HL-60 (cell line): Measurements from ENCODE around the gene MNAT1.

Experiments used
- DNase-seq, 2 experiments: peaks; one replicate each; pipeline ENCODE4 v3.0.0-alpha.2; 2010 to 2020; ENCODE audit warnings: low read depth in 1 of 2, low spot score in 1 of 2
- H3K27ac ChIP-seq: fragments of 250-450 bp; sonication (Bioruptor Pico); replicated peaks from 2 replicates; pipeline ENCODE4 v1.5.1; 2020; ENCODE audit warnings: mild to moderate bottlenecking, moderate library complexity
- H3K27me3 ChIP-seq: fragments of 250-450 bp; sonication (Bioruptor Pico); 2 replicates; pipeline ENCODE4 v1.5.1; 2021; ENCODE audit warnings: mild to moderate bottlenecking, moderate library complexity; ENCODE audit not compliant: insufficient read depth, poor library complexity, severe bottlenecking
- H3K4me3 ChIP-seq: replicated peaks from 2 replicates; pipeline ENCODE4 v1.5.1; 2011; ENCODE audit warnings: mild to moderate bottlenecking, control low read depth, low read length; ENCODE audit not compliant: insufficient read depth
- GABPA ChIP-seq: IDR thresholded peaks from 2 replicates; pipeline ENCODE4 v1.6.1; 2012; ENCODE audit warnings: low read depth
- POLR2AphosphoS5 ChIP-seq: IDR thresholded peaks from 2 replicates; pipeline ENCODE4 v1.6.1; 2012; ENCODE audit warnings: low read depth
- SPI1 ChIP-seq: IDR thresholded peaks from 2 replicates; pipeline ENCODE4 v1.6.1; 2012; ENCODE audit warnings: low read depth, mild to moderate bottlenecking, borderline replicate concordance
- TF ChIP-seq, protein P1 (sequence below): IDR thresholded peaks from one replicate; pipeline ENCODE4 v1.5.1; 2011; ENCODE audit warnings: low read length, control low read depth, inconsistent platforms; ENCODE audit not compliant: insufficient read depth
- TF ChIP-seq, protein P2 (sequence below): IDR thresholded peaks from 2 replicates; pipeline ENCODE4 v1.6.1; 2012; ENCODE audit warnings: low read depth; ENCODE audit not compliant: insufficient replicate concordance

Gene MNAT1

GRCh38 chr14:60964904-60965303 lies 230.3 kb downstream of the MNAT1 start:
- H3K27ac ChIP-seq = no peak overlapping the region
- DNase-seq = no peak
- no peaks in the 10 kb centered on the region for H3K27me3 ChIP-seq
- no peak overlapping the region for H3K4me3 ChIP-seq
- no peak for TF ChIP-seq POLR2AphosphoS5
- TF ChIP-seq, protein P1, sequence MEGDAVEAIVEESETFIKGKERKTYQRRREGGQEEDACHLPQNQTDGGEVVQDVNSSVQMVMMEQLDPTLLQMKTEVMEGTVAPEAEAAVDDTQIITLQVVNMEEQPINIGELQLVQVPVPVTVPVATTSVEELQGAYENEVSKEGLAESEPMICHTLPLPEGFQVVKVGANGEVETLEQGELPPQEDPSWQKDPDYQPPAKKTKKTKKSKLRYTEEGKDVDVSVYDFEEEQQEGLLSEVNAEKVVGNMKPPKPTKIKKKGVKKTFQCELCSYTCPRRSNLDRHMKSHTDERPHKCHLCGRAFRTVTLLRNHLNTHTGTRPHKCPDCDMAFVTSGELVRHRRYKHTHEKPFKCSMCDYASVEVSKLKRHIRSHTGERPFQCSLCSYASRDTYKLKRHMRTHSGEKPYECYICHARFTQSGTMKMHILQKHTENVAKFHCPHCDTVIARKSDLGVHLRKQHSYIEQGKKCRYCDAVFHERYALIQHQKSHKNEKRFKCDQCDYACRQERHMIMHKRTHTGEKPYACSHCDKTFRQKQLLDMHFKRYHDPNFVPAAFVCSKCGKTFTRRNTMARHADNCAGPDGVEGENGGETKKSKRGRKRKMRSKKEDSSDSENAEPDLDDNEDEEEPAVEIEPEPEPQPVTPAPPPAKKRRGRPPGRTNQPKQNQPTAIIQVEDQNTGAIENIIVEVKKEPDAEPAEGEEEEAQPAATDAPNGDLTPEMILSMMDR = no peak
- TF ChIP-seq GABPA = no peak
- TF ChIP-seq SPI1 = no peak
- TF ChIP-seq, protein P2, sequence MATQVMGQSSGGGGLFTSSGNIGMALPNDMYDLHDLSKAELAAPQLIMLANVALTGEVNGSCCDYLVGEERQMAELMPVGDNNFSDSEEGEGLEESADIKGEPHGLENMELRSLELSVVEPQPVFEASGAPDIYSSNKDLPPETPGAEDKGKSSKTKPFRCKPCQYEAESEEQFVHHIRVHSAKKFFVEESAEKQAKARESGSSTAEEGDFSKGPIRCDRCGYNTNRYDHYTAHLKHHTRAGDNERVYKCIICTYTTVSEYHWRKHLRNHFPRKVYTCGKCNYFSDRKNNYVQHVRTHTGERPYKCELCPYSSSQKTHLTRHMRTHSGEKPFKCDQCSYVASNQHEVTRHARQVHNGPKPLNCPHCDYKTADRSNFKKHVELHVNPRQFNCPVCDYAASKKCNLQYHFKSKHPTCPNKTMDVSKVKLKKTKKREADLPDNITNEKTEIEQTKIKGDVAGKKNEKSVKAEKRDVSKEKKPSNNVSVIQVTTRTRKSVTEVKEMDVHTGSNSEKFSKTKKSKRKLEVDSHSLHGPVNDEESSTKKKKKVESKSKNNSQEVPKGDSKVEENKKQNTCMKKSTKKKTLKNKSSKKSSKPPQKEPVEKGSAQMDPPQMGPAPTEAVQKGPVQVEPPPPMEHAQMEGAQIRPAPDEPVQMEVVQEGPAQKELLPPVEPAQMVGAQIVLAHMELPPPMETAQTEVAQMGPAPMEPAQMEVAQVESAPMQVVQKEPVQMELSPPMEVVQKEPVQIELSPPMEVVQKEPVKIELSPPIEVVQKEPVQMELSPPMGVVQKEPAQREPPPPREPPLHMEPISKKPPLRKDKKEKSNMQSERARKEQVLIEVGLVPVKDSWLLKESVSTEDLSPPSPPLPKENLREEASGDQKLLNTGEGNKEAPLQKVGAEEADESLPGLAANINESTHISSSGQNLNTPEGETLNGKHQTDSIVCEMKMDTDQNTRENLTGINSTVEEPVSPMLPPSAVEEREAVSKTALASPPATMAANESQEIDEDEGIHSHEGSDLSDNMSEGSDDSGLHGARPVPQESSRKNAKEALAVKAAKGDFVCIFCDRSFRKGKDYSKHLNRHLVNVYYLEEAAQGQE = no peak

- Histone ChIP-seq H3K27ac (no peak overlapping the region), H3K27me3 (no peaks in the 10 kb centered on the region), H3K4me3 (no peak overlapping the region)
- no peak for TF ChIP-seq SPI1
- TF ChIP-seq, protein P1 = no peak
- no peak for TF ChIP-seq GABPA
- no peak for TF ChIP-seq POLR2AphosphoS5
- TF ChIP-seq, protein P2 = no peak
- no peak for DNase-seq
These were observed 230.8 kb downstream of the MNAT1 start for GRCh38 chr14:60965402-60965801.

DNA sequence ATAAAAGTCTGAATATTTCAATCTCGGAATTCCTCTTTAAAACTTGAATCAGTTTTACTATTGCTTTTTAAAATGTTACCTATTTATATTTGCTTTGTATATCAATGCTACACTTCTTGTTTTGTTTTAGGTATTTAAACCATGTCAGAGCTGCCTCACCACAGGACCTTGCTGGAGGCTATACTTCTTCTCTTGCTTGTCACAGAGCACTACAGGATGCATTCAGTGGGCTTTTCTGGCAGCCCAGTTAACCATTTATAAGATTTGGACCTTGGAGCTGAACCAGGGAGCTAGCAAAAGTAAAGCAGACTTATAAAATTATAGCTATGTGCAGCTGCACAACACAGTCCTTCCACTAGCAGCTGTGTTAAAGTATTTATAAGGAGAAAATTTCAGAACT lies 233.5 kb downstream of the MNAT1 start:
- Histone ChIP-seq H3K4me3 (no peak overlapping the region), H3K27me3 (no peaks in the 10 kb centered on the region), H3K27ac (no peak overlapping the region)
- no peak for DNase-seq
- TF ChIP-seq, protein P1 = no peak
- TF ChIP-seq, protein P2 = no peak
- TF ChIP-seq GABPA (no peak), SPI1 (no peak), POLR2AphosphoS5 (no peak)
